ENCODE results near the gene SLC22A15. TPM values are rescaled to one million over a fixed set of nuclear protein-coding genes. Genes with fewer than 3 reads are reported as not detected.

The SLC22A15 gene
- total and polyA plus RNA-seq, 12 donors, result 0.97 to 13.1 (median 7.7) TPM

GRCh38 chr1:115952547-115952946 is 23.8 kb upstream of the SLC22A15 start:
- intact Hi-C loops (cut with DNase I), result no loop called here
- H3K4me1 ChIP-seq, result no peaks in the 10 kb centered on the region
- H3K27me3 ChIP-seq, result peaks cover 0 to 9% (median 0%) of the 10 kb centered on the region in 7 donors
- no peak overlapping the region for H3K27ac ChIP-seq
- WGBS, 2 donors, result 0% methylated on average over 1 of the region's 1 CpG
- DNase-seq, result no peak
- TF ChIP-seq CTCF (IDR thresholded peaks at IDR 0.05), result no peak
- H3K36me3 ChIP-seq, result no peaks in the 10 kb centered on the region
- H3K9me3 ChIP-seq, result no peaks in the 10 kb centered on the region
- H3K4me3 ChIP-seq, result no peak overlapping the region
- no peak for ATAC-seq

GRCh38 chr1:115953180-115953579 is 23.1 kb upstream of the SLC22A15 start:
- ATAC-seq, result no peak
- no peak for DNase-seq
- H3K36me3 ChIP-seq, result no peaks in the 10 kb centered on the region
- intact Hi-C loops (cut with DNase I), result no loop called here
- 56 to 75% methylated on average over 1 of the region's 1 CpG for WGBS, 2 donors
- H3K27ac ChIP-seq, result no peak overlapping the region
- no peaks in the 10 kb centered on the region for H3K4me1 ChIP-seq
- no peaks in the 10 kb centered on the region for H3K9me3 ChIP-seq
- H3K4me3 ChIP-seq, result no peak overlapping the region
- TF ChIP-seq CTCF (IDR thresholded peaks at IDR 0.05), result no peak
- H3K27me3 ChIP-seq, result peaks cover 0 to 2% (median 0%) of the 10 kb centered on the region in 7 donors

GRCh38 chr1:115954684-115955083 is 21.6 kb upstream of the SLC22A15 start:
- Histone ChIP-seq H3K27me3 (no peaks in the 10 kb centered on the region), H3K9me3 (no peaks in the 10 kb centered on the region), H3K4me1 (no peaks in the 10 kb centered on the region), H3K27ac (no peak overlapping the region), H3K36me3 (no peaks in the 10 kb centered on the region), H3K4me3 (no peak overlapping the region)
- WGBS, 2 donors, result 42 to 51% methylated on average over 2 of the region's 2 CpGs
- DNase-seq (no peak), ATAC-seq (no peak)
- intact Hi-C loops (cut with DNase I), result no loop called here
- TF ChIP-seq CTCF (IDR thresholded peaks at IDR 0.05), result no peak

GRCh38 chr1:115955228-115955627 is 21.1 kb upstream of the SLC22A15 start:
- TF ChIP-seq CTCF (IDR thresholded peaks at IDR 0.05), result no peak
- no peak for ATAC-seq
- H3K27ac ChIP-seq, result no peak overlapping the region
- H3K4me3 ChIP-seq, result no peak overlapping the region
- H3K27me3 ChIP-seq, result no peaks in the 10 kb centered on the region
- no peaks in the 10 kb centered on the region for H3K36me3 ChIP-seq
- no peaks in the 10 kb centered on the region for H3K9me3 ChIP-seq
- intact Hi-C loops (cut with DNase I), result no loop called here
- 90 to 92% methylated on average over 1 of the region's 1 CpG for WGBS, 2 donors
- no peak for DNase-seq
- no peaks in the 10 kb centered on the region for H3K4me1 ChIP-seq

GRCh38 chr1:115958866-115959265 is 17.4 kb upstream of the SLC22A15 start:
- H3K36me3 ChIP-seq, result no peaks in the 10 kb centered on the region
- 86 to 87% methylated on average over 2 of the region's 2 CpGs for WGBS, 2 donors
- no peak overlapping the region for H3K27ac ChIP-seq
- intact Hi-C loops (cut with DNase I), result no loop called here
- DNase-seq (no peak), ATAC-seq (no peak)
- no peaks in the 10 kb centered on the region for H3K9me3 ChIP-seq
- no peaks in the 10 kb centered on the region for H3K27me3 ChIP-seq
- H3K4me3 ChIP-seq, result no peak overlapping the region
- TF ChIP-seq CTCF (IDR thresholded peaks at IDR 0.05), result no peak
- no peaks in the 10 kb centered on the region for H3K4me1 ChIP-seq
